22Rv1 (cell line): Measurements from ENCODE around the gene RPAP2.

Experiments
- ZFX ChIP-seq: fragments of 450-650 bp; IDR thresholded peaks from 2 replicates; pipeline ENCODE4 v1.6.1; 2017; ENCODE audit warnings: antibody characterized with exemption, borderline replicate concordance
- TF ChIP-seq, protein P1 (sequence below): fragments of 450-650 bp; IDR thresholded peaks from 2 replicates; pipeline ENCODE4 v1.5.1; 2017; ENCODE audit warnings: mild to moderate bottlenecking

GRCh38 chr1:92365378-92366039 is 66.7 kb downstream of the RPAP2 start:
- TF ChIP-seq, protein P1, sequence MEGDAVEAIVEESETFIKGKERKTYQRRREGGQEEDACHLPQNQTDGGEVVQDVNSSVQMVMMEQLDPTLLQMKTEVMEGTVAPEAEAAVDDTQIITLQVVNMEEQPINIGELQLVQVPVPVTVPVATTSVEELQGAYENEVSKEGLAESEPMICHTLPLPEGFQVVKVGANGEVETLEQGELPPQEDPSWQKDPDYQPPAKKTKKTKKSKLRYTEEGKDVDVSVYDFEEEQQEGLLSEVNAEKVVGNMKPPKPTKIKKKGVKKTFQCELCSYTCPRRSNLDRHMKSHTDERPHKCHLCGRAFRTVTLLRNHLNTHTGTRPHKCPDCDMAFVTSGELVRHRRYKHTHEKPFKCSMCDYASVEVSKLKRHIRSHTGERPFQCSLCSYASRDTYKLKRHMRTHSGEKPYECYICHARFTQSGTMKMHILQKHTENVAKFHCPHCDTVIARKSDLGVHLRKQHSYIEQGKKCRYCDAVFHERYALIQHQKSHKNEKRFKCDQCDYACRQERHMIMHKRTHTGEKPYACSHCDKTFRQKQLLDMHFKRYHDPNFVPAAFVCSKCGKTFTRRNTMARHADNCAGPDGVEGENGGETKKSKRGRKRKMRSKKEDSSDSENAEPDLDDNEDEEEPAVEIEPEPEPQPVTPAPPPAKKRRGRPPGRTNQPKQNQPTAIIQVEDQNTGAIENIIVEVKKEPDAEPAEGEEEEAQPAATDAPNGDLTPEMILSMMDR = no peak
- no peak for TF ChIP-seq ZFX
